ENCODE data around the gene TESPA1.

Gene TESPA1

DNA sequence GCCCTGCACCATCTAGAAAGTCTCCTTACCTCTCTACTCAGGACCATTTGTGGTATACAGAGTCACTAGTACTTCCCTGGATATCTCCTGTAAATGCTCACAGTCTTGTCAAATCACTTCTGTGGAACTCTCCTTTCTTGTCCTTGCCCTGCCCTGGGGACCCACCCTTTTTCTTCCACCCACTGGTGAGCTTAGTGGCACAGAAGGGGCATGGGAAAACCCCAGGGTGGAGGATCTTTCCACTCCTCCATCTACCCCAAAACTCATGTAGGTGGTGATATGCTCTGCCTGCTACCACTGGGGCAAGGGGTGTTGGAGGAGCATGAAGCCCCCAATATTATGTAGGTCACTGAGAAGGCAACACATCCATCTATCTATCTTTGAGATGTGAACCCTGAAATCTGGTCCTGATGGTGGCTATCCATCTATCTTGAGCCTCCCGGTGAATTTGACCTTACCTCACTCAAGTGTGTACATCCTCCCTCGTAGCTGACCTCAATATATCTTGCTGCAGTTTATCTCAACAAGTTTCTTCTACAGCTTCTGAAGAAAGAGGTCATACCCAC lies 943 bp downstream of the TESPA1 start:
- no peak for DNase-seq (ENCODE audit: low read depth)

DNA sequence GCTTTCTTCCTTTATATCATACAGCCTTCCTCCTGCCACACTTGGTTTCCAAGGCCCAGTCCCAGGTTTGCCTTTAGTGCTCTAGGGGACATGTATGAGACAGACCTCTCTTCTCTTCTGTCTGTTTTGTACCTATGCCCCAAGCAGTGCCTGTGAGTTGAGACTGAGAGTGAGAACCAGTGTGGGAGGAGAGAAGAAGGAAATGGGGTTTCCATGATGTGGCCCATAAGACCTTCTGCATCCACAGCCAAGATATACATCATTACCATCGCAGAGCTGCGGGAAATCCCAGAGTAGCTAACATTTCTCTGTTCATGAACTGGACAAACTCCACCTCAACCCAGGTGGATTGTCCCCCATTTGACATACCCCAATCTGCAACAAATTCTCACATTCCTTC lies 2.8 kb downstream of the TESPA1 start:
- no peak for DNase-seq (ENCODE audit: low read depth)

DNA sequence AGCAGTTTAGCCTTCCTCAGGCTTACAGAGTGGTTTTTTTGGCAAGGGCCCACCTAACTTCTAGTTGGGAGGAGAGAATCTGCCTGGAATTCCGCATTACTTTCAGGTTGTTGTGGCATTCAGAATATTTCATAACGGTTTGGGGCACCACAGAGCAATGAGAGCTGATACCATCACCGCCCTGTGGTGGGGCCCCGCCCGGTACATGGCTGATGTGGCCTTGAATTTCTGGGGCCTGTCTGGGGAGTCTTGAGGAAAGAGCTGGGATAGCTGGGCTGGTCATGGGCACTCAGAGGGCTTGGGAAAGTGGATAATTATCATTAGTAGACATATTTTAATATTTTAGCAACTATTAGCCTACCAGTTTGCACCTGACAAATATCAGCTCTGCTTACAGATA lies 4.2 kb downstream of the TESPA1 start:
- no peak for DNase-seq (ENCODE audit: low read depth)

DNA sequence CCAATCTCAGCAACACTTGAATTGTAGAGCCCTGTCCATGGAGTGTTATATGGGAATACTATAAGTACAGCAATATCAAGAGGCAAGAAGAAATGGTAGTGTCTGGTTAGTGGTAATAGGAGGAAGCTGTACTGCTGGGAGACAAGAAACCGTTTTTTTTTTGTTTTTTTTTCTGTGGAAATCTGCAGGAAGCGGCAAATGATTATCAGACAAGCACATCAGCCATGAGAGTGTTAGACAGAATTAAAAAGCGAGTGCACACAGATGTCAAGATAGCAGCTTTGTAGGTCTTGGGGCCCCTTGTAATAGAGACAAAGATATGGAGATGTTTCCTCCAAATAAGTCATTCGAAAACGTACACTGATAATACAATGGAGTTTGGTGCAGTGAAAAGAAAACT lies 6.7 kb downstream of the TESPA1 start:
- DNase-seq (ENCODE audit: low read depth): no peak

DNA sequence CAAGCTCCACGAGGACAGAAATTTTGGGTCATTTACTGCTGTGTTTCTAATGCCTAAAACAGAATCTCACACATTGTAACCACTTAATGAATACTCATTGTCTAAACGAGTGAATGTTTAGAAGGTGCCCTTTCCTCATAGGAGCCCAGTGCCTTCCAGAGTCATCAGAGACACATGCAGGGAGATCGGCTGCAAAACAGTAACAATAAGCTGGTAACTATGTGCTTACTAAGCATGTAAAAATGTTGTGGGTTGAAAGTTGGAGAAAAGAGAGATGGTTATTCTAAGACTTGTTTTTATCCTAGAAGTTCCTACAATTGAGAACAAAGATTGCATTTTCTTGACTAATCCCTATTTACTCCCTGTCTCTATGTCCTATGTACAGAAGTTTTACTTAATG lies 7.4 kb downstream of the TESPA1 start:
- DNase-seq (ENCODE audit: low read depth): no peak

DNA sequence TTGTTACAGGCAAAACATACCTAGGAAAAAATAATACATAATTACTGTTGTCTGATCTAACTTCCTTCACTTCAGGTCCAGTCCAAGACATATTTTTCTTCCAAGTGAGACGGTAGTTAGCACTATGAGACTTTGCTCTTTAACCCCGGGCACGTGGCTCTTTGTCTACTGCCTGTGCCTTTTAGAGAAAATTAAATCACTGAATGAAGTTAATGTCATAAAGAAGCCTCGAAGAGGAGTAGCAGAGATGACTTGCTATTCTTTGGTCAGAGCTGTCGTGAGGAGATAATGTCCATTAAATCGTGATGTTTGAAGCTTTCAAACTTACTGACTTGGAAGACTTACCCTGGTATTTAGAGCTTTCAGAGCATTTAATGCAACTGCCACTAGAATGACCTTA lies 8.7 kb downstream of the TESPA1 start:
- DNase-seq (ENCODE audit: low read depth): no peak

DNA sequence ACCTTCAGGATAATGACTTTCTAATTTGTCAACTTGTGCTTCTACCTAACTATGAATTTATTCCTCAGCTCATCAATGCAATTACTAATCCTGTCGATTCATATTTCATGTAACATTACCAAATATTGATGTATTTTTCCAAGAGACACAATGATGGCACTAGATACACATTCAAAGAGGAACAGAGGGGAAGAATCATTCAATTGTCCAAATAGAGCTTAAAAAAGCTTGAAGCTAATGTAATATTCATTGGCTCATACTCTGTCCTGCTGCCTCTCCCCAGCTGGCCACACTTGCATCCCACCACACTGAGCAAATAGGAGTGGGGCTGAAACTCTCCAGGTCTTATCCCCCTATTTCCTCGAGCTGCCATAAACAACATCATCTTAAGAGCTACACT lies 9.3 kb downstream of the TESPA1 start:
- DNase-seq (ENCODE audit: low read depth): no peak

DNA sequence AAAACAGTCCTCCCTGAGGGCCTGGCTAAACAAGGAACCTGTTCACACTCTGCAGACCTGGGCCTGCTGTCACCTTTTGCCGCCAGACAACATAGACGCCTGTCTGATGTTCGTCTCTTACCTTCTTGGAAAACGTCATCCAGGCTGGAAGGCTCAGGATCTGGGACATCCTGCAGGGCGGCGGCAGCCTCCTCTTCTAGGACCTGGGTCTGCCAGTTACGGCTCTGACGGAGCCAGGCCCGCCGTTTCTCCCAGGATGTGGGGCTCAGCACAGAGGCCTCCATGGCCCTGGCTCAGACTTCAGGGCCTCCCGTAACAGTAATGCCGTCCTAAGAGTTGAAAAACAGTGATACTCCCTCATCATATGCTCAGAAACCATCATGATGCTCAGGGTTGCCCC lies 10.3 kb downstream of the TESPA1 start:
- DNase-seq (ENCODE audit: low read depth): no peak

DNA sequence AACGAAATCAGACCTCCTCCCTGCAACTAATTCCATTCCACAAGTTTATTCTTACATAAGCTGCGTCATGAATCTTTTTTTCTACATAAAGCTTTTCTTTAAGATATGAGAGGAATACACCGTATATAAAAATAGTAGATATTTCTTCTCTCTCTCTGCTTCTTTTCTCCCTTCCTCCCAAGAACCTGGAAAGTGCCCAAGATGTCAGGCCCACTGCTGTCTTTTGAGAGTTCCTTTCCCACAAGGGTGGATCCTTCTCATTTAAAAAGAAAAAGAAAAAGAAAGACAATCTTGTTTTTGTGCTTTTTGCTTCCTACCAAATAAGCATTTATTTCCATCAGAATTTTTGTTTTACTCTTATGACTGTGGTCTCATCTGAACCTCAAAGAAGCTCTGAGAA lies 11.0 kb downstream of the TESPA1 start:
- DNase-seq (ENCODE audit: low read depth): no peak

DNA sequence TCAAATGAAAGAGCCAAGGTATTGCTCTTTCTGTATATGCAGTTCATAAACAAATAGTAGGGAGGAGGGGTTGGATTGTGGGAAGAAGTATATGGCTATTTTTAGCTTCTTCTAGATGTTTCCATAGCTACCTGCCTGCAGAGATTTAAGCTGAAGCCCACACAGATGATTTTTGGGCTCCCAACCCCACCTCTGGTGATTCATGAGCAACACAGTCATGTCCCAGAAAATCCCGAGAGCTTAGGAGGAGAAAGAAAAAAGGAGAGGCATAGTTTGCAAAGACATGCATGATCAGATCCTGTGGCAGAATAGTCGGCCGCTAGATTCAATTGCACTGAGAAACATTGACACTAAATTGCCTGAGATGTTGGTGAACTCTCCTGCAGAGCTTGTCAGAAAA lies 13.8 kb downstream of the TESPA1 start:
- DNase-seq (ENCODE audit: low read depth): no peak

DNA sequence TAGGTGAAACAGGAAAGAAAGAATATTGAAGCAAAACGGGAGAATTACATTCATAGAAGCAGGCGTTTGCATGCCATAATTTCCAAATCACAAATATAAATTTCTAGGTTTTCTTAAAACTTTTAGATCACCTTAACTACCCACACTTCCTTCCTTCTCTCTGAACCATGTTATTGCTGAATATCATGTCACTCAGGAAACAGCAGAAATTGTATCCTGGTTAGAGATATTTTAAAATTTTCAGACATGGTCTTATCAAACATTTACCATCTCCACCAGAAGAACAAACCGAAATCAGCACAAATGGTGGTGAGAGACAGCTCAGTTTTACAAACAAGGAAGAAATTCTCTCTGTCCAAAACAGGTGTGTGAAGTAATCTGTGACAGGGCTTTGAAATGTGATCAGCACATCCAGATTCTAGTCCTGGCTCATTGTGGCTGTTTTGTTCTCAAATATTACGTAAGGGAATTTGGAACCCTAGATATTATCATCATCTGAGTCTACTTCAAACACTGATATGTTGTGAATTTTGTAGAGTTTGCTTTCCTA lies 16.3 kb downstream of the TESPA1 start:
- DNase-seq (ENCODE audit: low read depth): no peak

DNA sequence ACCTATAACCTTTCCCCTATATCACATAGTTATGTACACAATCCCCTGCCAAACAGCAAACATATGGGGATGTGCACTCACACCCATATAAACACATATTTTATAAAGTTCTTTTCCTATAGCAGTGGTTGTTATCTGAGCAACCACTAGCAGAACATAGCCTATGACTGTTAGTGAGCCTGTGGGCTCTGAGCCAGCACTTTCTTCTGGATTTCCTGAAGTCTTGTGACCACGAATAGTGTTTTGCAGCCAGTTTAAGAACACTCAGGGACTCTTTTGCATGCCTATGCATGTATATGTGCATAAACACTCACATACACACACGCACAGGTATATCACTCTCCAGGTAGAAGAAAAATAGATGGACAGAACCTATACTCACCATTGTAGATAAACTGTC lies 17.1 kb downstream of the TESPA1 start:
- DNase-seq (ENCODE audit: low read depth): no peak

DNA sequence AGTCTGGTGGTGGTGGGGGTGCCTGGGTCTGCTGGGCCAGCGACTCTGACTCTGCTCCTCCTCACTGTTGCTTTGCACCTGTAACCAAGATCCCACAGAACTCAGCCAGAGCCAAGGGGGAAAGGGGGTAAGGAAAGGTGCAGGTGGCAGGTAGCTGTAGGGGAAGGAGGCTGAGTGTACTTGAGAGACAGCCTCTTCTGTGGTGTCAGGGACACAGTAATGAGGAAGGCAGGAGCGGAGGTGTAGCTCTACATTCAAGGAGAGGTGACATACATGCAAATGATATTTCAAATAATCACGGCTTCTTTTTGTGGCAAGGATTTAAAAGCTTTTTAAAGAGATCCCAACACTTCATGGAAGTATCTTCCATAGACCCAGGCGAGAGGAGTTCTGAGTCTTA lies 23.4 kb downstream of the TESPA1 start:
- no peak for DNase-seq (ENCODE audit: low read depth)

DNA sequence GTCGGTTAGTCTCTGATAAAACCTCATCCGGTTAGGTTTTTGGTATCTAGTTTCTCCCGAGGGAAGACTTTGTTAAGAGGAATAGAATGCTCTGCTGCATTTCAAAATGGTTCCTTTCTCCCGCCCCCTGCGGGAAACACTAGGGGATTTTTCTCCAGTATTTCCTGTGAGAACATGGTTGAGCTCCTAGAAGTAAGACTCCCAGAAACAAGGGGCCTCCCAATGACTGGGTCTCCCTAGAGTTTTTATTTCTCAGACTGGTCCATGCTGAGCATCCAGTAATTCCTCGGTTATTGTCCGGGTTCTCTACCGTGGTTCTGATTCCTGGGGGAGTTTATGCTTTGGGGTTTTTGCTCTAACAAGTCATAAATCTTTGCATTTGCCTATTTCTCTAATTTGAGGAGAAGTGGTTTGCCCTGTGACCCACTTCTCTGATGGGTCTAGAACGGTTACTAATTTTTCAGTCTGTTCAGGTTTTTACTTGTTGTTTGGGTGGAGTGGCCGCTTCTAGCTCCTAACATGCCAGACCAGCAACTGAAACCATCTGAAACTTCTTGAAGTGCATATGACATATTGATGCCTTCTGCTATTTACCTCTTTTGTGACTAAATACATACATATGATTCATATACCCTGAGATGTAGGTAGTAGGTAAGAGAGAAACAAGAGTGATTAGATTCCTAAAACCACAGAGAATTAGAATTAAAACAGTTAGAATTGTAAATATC lies 25.1 kb downstream of the TESPA1 start:
- DNase-seq (ENCODE audit: low read depth): no peak

DNA sequence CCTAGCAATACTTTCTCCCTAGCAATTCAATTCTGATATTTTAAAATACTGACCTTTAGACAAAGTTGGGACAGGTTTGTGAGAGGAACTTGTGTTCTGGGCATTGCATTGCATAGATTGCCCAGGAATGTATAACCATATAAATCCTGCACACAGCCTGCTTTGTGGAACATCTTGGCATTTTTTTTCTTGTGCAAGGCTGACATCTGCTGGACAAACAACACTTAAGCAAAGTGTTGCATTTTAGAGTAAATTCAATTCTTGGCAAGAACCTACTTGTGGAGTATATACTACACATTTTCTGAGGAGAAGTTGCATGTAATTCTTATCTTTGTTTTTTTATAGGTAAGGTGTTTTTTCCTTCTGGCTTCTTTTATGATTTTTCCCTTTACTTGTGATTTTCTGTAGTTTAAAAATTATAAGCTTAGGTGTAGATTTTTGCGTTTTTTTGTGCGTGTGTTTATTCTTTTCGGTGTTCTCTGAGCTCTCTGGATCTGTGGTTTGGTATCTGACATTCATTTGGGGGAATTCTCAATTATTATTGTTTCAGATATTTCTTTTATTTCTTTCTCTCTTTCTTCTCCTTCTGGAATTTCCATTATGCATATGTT lies 26.4 kb downstream of the TESPA1 start:
- no peak for DNase-seq (ENCODE audit: low read depth)

DNA sequence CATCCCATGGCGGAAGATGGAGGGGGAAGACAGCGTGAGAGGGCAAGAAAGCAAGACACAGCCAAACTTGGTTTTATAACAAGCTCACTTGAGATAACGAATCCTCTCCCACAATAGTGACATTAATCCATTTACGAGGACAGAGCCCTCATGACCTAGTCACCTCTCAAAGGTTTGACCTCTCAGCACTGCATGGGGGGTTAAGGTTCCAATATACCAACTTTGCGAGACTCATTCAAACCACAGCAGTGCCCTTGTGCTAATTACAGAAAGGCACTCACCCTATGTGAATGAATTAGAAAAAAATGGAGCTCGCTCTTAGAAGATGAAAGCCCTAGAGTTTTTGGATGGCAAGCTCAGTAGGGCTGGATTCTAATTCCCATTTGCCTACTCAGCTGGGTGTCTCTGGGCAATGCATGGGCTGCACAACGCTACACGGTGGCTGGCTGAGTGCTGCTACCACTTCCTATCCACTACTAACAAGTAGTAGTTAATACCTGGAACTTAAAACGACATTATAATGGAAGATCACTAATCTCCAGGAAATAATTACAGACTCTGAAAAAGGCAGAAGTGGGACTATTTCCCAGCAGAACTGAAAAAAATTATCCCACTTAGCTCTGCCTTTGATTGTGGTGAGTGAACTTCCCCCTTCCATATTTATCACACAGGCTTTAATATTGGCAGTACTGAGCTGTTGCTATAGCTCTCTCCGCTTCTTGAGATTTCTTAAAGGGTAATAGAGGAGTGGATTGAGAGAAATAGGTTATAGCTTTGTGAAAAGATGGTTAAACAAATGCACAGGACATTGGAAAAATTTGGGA lies 27.5 kb downstream of the TESPA1 start:
- no peak for DNase-seq (ENCODE audit: low read depth)

DNA sequence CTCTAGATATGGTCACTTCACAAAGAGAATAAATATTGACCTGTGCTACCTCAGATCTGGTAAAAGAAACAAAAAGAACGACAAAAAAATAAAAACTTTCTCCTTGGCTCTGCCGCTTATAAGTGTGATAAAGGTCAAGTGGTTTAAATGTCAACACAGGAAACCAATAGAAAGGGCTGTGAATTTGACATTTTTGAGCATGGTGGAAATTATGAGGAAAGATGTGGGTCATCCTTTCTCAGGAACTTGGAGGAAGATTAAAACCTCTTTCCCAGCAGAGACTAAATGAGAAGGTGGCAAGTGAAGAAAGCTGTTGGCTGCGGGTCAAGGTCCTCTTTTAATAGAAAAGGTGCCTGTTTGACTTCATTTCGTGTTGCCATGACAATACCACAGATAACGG lies 28.2 kb downstream of the TESPA1 start:
- no peak for DNase-seq (ENCODE audit: low read depth)

DNA sequence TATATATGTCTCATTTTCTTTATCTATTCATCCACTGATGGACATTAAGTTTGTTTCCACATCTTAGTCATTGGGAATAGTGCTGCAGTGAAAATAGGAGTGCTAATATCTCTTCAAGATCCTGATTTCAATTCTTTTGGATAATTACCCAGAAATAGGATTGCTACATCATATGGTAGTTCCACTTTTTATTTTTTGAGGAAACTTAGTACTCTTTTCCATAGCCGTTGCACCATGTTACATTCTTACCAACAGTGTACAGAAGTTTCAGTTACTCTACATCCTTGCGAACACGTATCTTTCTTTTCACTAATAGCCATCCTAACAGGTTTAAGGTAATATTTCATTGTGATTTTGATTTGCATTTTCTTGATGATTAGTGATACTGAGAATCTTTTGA lies 29.8 kb downstream of the TESPA1 start:
- no peak for DNase-seq (ENCODE audit: low read depth)

DNA sequence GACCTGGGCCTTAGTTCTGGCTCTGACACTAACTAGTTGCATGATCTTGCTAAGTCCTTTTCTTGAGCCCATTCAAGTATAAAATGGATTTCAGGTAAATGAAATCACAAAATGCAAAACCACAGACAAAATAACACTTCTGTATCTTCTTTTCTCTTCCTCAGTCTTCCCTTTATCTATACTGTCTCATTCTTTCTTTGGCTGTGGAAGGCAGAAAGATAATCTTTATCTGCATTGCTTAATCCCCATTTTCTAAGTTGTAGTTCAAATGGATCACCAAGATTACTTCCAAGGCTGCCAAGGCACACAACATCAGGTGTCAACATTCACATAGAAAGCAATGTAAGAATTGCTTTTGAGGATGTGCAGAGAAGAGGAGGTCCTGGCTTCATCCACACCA lies 30.3 kb downstream of the TESPA1 start:
- DNase-seq (ENCODE audit: low read depth): no peak

DNA sequence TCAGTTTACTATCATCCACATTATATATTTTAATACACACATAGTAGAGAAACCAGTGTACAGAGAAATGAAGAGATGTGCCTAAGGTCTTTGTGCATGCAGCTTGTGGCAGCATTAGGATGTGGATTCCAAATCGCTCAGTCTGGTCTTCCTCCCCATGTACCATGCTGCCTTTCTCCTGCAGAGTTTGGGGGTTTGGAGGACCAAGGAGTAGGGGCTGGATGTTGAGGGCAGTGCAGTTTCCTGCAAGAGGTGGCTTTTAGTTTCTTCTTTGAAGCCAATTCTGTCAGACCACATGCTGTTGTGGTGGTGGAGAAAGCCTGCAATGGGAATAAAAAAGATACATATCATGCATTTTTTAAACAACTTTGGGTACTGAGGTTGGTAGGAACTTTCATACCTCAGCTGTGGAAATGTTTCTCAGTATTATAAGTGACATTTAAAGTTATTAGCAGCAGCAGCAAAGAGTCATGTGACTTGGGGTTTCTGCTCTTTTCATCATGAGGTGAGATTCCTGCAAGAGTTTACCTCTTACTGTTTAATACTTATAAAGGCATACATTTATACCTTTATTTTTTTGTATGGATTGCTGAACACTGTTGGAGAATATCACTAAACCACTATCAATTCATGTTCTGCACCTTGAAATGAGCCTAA lies 34.4 kb downstream of the TESPA1 start:
- no peak for DNase-seq (ENCODE audit: low read depth)

DNA sequence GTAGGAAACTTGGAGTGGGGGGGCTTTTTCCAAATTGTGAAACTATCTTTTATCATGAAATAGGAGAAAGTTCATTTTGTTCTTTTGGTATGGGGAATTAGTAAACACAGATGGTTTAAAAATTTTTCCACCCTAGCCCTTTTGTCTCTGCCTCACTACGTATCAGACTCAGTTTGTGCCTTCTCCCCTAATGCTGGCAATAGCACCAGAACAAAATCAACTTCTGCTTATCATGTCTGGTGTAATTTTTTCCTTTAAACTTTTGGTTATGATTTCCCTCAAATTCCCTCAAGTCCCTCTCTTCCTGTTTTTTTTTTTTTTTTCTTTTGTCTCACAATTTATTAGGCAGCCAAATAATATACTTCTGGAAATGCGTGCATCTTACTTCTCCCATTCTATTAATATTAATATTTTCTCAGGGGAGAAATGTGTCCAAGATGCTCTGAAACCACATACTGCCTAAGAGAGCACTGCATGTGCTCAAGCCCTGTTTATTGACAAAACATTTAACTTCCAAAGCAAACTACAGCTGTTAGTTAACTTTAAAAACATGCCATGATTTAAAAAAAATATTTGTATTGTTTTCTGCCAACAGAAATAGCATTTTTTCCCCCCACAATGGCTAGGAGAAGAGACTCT lies 35.4 kb downstream of the TESPA1 start:
- DNase-seq (ENCODE audit: low read depth): no peak

DNA sequence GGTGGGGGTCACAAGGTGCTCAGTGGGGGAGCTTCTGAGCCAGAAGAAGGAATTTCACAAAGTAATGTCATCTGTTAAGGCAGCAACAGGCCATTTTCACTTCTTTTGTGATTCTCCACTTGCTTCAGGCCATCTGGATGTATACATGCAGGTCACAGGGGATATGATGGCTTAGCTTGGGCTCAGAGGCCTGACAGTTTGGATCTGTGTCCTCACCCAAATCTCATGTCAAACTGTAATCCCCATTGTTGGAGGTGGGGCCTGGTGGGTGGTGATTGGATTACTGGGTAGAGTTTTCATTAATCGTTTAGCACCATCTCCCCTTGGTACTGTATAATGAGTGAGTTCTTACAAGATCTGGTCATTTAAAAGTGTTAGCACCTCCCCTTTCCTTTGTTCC lies 36.4 kb downstream of the TESPA1 start:
- DNase-seq (ENCODE audit: low read depth): no peak

Data from stimulated activated CD8-positive, alpha-beta memory T cell treated with anti-CD3 and anti-CD28 coated beads, Interleukin-15, amount 100 ng/mL, for 1 hour (primary cell).